ENCODE measurements around the gene TMEM185A. TPM values are rescaled to one million over a fixed set of nuclear protein-coding genes. Genes with fewer than 3 reads are reported as not detected.
"Not testable (repeated sequence)": the region's sequence is repeated elsewhere in the genome, so short reads cannot be mapped to it uniquely, and the experiment has no call there.

The TMEM185A gene
- total RNA-seq, 3 donors from 2014 or later (not counting 1 experiment from before 2014, with no cell fraction given), result 15.1 to 29.6 (median 26.6) TPM

- no peaks in the 10 kb centered on the region for H3K27me3 Mint-ChIP-seq (ENCODE audit: low read depth in 2 of 2)
- 90% methylated on average over 5 of the region's 5 CpGs for WGBS (ENCODE audit: insufficient coverage)
- TF ChIP-seq CTCF (IDR thresholded peaks at IDR 0.05), result no peak
- no peak overlapping the region for H3K27ac ChIP-seq (ENCODE audit: low read length)
- peaks cover 3% of the 10 kb centered on the region for H3K4me1 ChIP-seq (ENCODE audit: control insufficient read depth, insufficient read depth, low read length)
- intact Hi-C loops (cut with micrococcal nuclease), result no loop called here
- H3K9me3 Mint-ChIP-seq, result no peaks in the 10 kb centered on the region
- no peaks in the 10 kb centered on the region for H3K36me3 ChIP-seq (ENCODE audit: control insufficient read depth, insufficient read depth, low read length)
- H3K9me3 ChIP-seq (ENCODE audit: control insufficient read depth, insufficient read depth, low read length), result no peaks in the 10 kb centered on the region
- no peak overlapping the region for H3K27ac Mint-ChIP-seq
- no peaks in the 10 kb centered on the region for H3K27me3 ChIP-seq (ENCODE audit: control insufficient read depth, insufficient read depth, low read length)
- no peak for ATAC-seq
- no peaks in the 10 kb centered on the region for H3K36me3 Mint-ChIP-seq
- DNase-seq, result no peak
- H3K4me3 Mint-ChIP-seq, result no peak overlapping the region
- H3K4me3 ChIP-seq (ENCODE audit: low read length), result no peak overlapping the region
- peaks cover 0 to 3% of the 10 kb centered on the region in 2 donors for H3K4me1 Mint-ChIP-seq
These were observed 62.8 kb downstream of the TMEM185A start for GRCh38 chrX:149568701-149569296.

GRCh38 chrX:149567621-149568417 lies 63.8 kb downstream of the TMEM185A start:
- no peak for TF ChIP-seq CTCF (IDR thresholded peaks at IDR 0.05)
- H3K4me1 Mint-ChIP-seq, result peaks cover 0 to 1% of the 10 kb centered on the region in 2 donors
- DNase-seq (no peak), ATAC-seq (no peak)
- no peak overlapping the region for H3K4me3 Mint-ChIP-seq
- no peaks in the 10 kb centered on the region for H3K9me3 Mint-ChIP-seq
- H3K27me3 ChIP-seq (ENCODE audit: control insufficient read depth, insufficient read depth, low read length), result no peaks in the 10 kb centered on the region
- no peaks in the 10 kb centered on the region for H3K36me3 ChIP-seq (ENCODE audit: control insufficient read depth, insufficient read depth, low read length)
- H3K27ac ChIP-seq (ENCODE audit: low read length), result no peak overlapping the region
- intact Hi-C loops (cut with micrococcal nuclease), result no loop called here
- H3K36me3 Mint-ChIP-seq, result no peaks in the 10 kb centered on the region
- H3K27me3 Mint-ChIP-seq (ENCODE audit: low read depth in 2 of 2), result no peaks in the 10 kb centered on the region
- H3K9me3 ChIP-seq (ENCODE audit: control insufficient read depth, insufficient read depth, low read length), result no peaks in the 10 kb centered on the region
- no peak overlapping the region for H3K27ac Mint-ChIP-seq
- 91% methylated on average over 7 of the region's 7 CpGs for WGBS (ENCODE audit: insufficient coverage)
- peaks cover 1% of the 10 kb centered on the region for H3K4me1 ChIP-seq (ENCODE audit: control insufficient read depth, insufficient read depth, low read length)
- no peak overlapping the region for H3K4me3 ChIP-seq (ENCODE audit: low read length)

- Histone ChIP-seq H3K36me3 (ENCODE audit: control insufficient read depth, insufficient read depth, low read length) (no peaks in the 10 kb centered on the region), H3K4me3 (ENCODE audit: low read length) (no peak overlapping the region), H3K9me3 (ENCODE audit: control insufficient read depth, insufficient read depth, low read length) (no peaks in the 10 kb centered on the region), H3K4me1 (ENCODE audit: control insufficient read depth, insufficient read depth, low read length) (no peaks in the 10 kb centered on the region), H3K27ac (ENCODE audit: low read length) (no peak overlapping the region), H3K27me3 (ENCODE audit: control insufficient read depth, insufficient read depth, low read length) (no peaks in the 10 kb centered on the region)
- H3K4me1 Mint-ChIP-seq, result no peaks in the 10 kb centered on the region
- H3K4me3 Mint-ChIP-seq, result no peak overlapping the region
- H3K27ac Mint-ChIP-seq, result no peak overlapping the region
- TF ChIP-seq CTCF (IDR thresholded peaks at IDR 0.05), result no peak
- H3K9me3 Mint-ChIP-seq, result no peaks in the 10 kb centered on the region
- H3K36me3 Mint-ChIP-seq, result no peaks in the 10 kb centered on the region
- intact Hi-C loops (cut with micrococcal nuclease), result no loop called here
- no peak for ATAC-seq
- no peaks in the 10 kb centered on the region for H3K27me3 Mint-ChIP-seq (ENCODE audit: low read depth in 2 of 2)
- no peak for DNase-seq
- WGBS (ENCODE audit: insufficient coverage), result 100% methylated on average over 1 of the region's 4 CpGs
These were observed 68.2 kb downstream of the TMEM185A start for GRCh38 chrX:149563359-149563758.

GRCh38 chrX:149555251-149555650 lies 76.3 kb downstream of the TMEM185A start:
- H3K9me3 Mint-ChIP-seq; H3K4me3 Mint-ChIP-seq; H3K27ac ChIP-seq (ENCODE audit: low read length); intact Hi-C loops (cut with micrococcal nuclease); H3K9me3 ChIP-seq (ENCODE audit: control insufficient read depth, insufficient read depth, low read length); H3K27me3 ChIP-seq (ENCODE audit: control insufficient read depth, insufficient read depth, low read length); H3K36me3 Mint-ChIP-seq; H3K4me1 Mint-ChIP-seq; H3K4me3 ChIP-seq (ENCODE audit: low read length); H3K27ac Mint-ChIP-seq; H3K36me3 ChIP-seq (ENCODE audit: control insufficient read depth, insufficient read depth, low read length); ATAC-seq; DNase-seq; H3K27me3 Mint-ChIP-seq (ENCODE audit: low read depth in 2 of 2); H3K4me1 ChIP-seq (ENCODE audit: control insufficient read depth, insufficient read depth, low read length): not testable (repeated sequence)
- no CpG with 5 or more reads among the region's 4 CpGs for WGBS (ENCODE audit: insufficient coverage)

- DNase-seq; H3K36me3 Mint-ChIP-seq; ATAC-seq; H3K9me3 Mint-ChIP-seq; H3K27ac Mint-ChIP-seq; H3K27ac ChIP-seq (ENCODE audit: low read length); H3K27me3 ChIP-seq (ENCODE audit: control insufficient read depth, insufficient read depth, low read length); H3K4me3 ChIP-seq (ENCODE audit: low read length); H3K9me3 ChIP-seq (ENCODE audit: control insufficient read depth, insufficient read depth, low read length); H3K4me1 Mint-ChIP-seq; intact Hi-C loops (cut with micrococcal nuclease); H3K4me1 ChIP-seq (ENCODE audit: control insufficient read depth, insufficient read depth, low read length); H3K36me3 ChIP-seq (ENCODE audit: control insufficient read depth, insufficient read depth, low read length); H3K4me3 Mint-ChIP-seq; H3K27me3 Mint-ChIP-seq (ENCODE audit: low read depth in 2 of 2): not testable (repeated sequence)
- WGBS (ENCODE audit: insufficient coverage), result no CpG with 5 or more reads among the region's 6 CpGs
These were observed 79.7 kb downstream of the TMEM185A start for GRCh38 chrX:149551939-149552248.
